GM21526 (cell line): ENCODE measurements around the gene KLHL24.
"Not testable (repeated sequence)": the region's sequence is repeated elsewhere in the genome, so short reads cannot be mapped to it uniquely, and the experiment has no call there.

Experiments used
- ATAC-seq: cut with Tn5 transposase; IDR thresholded peaks from one replicate; pipeline ENCODE4 v1.9.1; 2021; ENCODE audit warnings: moderate library complexity; ENCODE audit not compliant: unreplicated experiment, low FRiP score

KLHL24 gene

GRCh38 chr3:183635431-183636220 lies at the start of gene KLHL24:
Gene KLHL24, plus strand, starts transcription at chr3:183635623. Its CDS starts 14,734 bp downstream, at chr3:183650357.
- ATAC-seq = peak; percentile 84

GRCh38 chr3:183586477-183586876 lies 48.9 kb upstream of the KLHL24 start:
- ATAC-seq = no peak

GRCh38 chr3:183587336-183587735 lies 48.1 kb upstream of the KLHL24 start:
- ATAC-seq = no peak

- ATAC-seq = no peak
Measured at GRCh38 chr3:183590442-183590841, 45.0 kb upstream of the KLHL24 start.

- ATAC-seq = peak; percentile 83
Measured at GRCh38 chr3:183591881-183592521, 43.4 kb upstream of the KLHL24 start.

- no peak for ATAC-seq
Measured at GRCh38 chr3:183592821-183593220, 42.6 kb upstream of the KLHL24 start.

- ATAC-seq = no peak
Measured at GRCh38 chr3:183594636-183595035, 40.8 kb upstream of the KLHL24 start.

GRCh38 chr3:183597959-183598358 lies 37.5 kb upstream of the KLHL24 start:
- no peak for ATAC-seq

GRCh38 chr3:183611326-183611725 lies 24.1 kb upstream of the KLHL24 start:
- not testable (repeated sequence) for ATAC-seq

- ATAC-seq = no peak
Measured at GRCh38 chr3:183613366-183614285, 21.8 kb upstream of the KLHL24 start.

- no peak for ATAC-seq
Measured at GRCh38 chr3:183618542-183618941, 16.9 kb upstream of the KLHL24 start.

GRCh38 chr3:183619010-183619409 lies 16.4 kb upstream of the KLHL24 start:
- no peak for ATAC-seq

- no peak for ATAC-seq
Measured at GRCh38 chr3:183619624-183620251, 15.7 kb upstream of the KLHL24 start.

GRCh38 chr3:183620252-183620628 lies 15.2 kb upstream of the KLHL24 start:
- ATAC-seq = no peak

- ATAC-seq = not testable (repeated sequence)
Measured at GRCh38 chr3:183622473-183622872, 12.9 kb upstream of the KLHL24 start.

- ATAC-seq = no peak
Measured at GRCh38 chr3:183626877-183627594, 8.4 kb upstream of the KLHL24 start.

GRCh38 chr3:183629546-183630301 lies 5.7 kb upstream of the KLHL24 start:
- ATAC-seq = no peak

GRCh38 chr3:183631715-183632114 lies 3.7 kb upstream of the KLHL24 start:
- no peak for ATAC-seq

GRCh38 chr3:183632725-183633124 lies 2.7 kb upstream of the KLHL24 start:
- not testable (repeated sequence) for ATAC-seq
